Esophagus squamous epithelium (tissue), 5 donors: ENCODE results near the gene SRSF3. TPM values are rescaled to one million over a fixed set of nuclear protein-coding genes. Genes with fewer than 3 reads are reported as not detected.

Experiments
- DNase-seq: peaks from one replicate; lab custom pipeline; 2025; lab: John Stamatoyannopoulos, UW
- H3K27ac ChIP-seq, 4 donors: fragments of 200-600 bp; sonication (generic); one replicate each; pipeline ENCODE4 v1.5.1; 2016 to 2019; ENCODE audit warnings: mild to moderate bottlenecking in 1 of 4
- H3K27me3 ChIP-seq, 4 donors: fragments of 200-600 bp; sonication (generic); 1 replicate in 3 of 4; 2 replicates in 1 of 4; pipeline versions ENCODE4 v1.5.1 to v1.6.0; 2017 to 2021; ENCODE audit warnings: antibody characterized with exemption in 1 of 4
- H3K36me3 ChIP-seq, 3 donors: fragments of 200-600 bp; sonication (generic); one replicate each; pipeline ENCODE4 v1.5.1; 2016 to 2019
- H3K4me1 ChIP-seq, 3 donors: fragments of 200-600 bp; sonication (generic); one replicate each; pipeline ENCODE4 v1.5.1; 2017 to 2019
- H3K4me3 ChIP-seq, 4 donors: fragments of 200-600 bp; sonication (generic); 1 replicate in 3 of 4; 2 replicates in 1 of 4; pipeline ENCODE4 v1.5.1; 2016 to 2019; ENCODE audit warnings: mild to moderate bottlenecking in 2 of 4, moderate library complexity in 1 of 4
- H3K9me3 ChIP-seq, 3 donors: fragments of 200-600 bp; sonication (generic); one replicate each; pipeline ENCODE4 v1.5.1; 2016 to 2019
- CTCF ChIP-seq, 6 experiments: fragments of 450-650 bp in 4 of 6; fragments of 200-600 bp in 2 of 6; sonication (generic) in 2 of 6; IDR thresholded peaks; one replicate each; pipeline ENCODE4 v1.5.1; 2016 to 2019; ENCODE audit warnings: antibody characterized with exemption in 6 of 6, mild to moderate bottlenecking in 4 of 6, moderate library complexity in 4 of 6
- POLR2A ChIP-seq, 4 donors: fragments of 450-650 bp; IDR thresholded peaks; one replicate each; pipeline ENCODE4 v1.6.1; 2017; ENCODE audit warnings: antibody characterized with exemption in 4 of 4, mild to moderate bottlenecking in 4 of 4, moderate library complexity in 3 of 4
- WGBS, 2 donors: methylation state at CpG; one replicate each; pipeline ENCODE4 v1.1.5; 2018; 5-methylcytosine and 5-hydroxymethylcytosine counted together
- intact Hi-C: fragments of 100-400 bp; cut with DNase I; formaldehyde crosslinking; loops from one replicate; pipeline ENCODE4 v1.15.0; 2022
- total RNA-seq, 4 donors: library from RNA; depleted of rRNA; stranded (reverse); fragments of >200 nt; gene quantifications; one replicate each; pipeline ENCODE4 v1.1.0, GENCODE V29; 2016
- donor health status: DM: yes; HTN: yes; CAD: no.

Gene SRSF3
- total RNA-seq, 4 donors from 2014 or later: 111 to 213 (median 185) TPM

- no peak for TF ChIP-seq CTCF (IDR thresholded peaks at IDR 0.05)
- TF ChIP-seq POLR2A (IDR thresholded peaks at IDR 0.05): no peak
- Histone ChIP-seq H3K27ac (peak overlapping the region in 3 of 4 donors; percentile 27 to 39 (median 39)), H3K4me3 (no peak overlapping the region), H3K9me3 (no peaks in the 10 kb centered on the region), H3K27me3 (no peaks in the 10 kb centered on the region), H3K36me3 (no peaks in the 10 kb centered on the region), H3K4me1 (peaks cover 6 to 40% (median 18%) of the 10 kb centered on the region in 3 donors)
- intact Hi-C loops: no loop called here
- WGBS, 2 donors: 76 to 90% methylated on average over 3 to 7 of the region's 7 CpGs
- DNase-seq: no peak
These were observed 17.6 kb upstream of the SRSF3 start for GRCh38 chr6:36576578-36576977.

GRCh38 chr6:36577301-36577700 is 16.9 kb upstream of the SRSF3 start:
- intact Hi-C loops: no loop called here

GRCh38 chr6:36578030-36578429 is 16.1 kb upstream of the SRSF3 start:
- 83 to 89% methylated on average over 5 of the region's 5 CpGs for WGBS, 2 donors
- peaks cover 6 to 40% (median 18%) of the 10 kb centered on the region in 3 donors for H3K4me1 ChIP-seq
- no peaks in the 10 kb centered on the region for H3K27me3 ChIP-seq

More at GRCh38 chr6:36577301-36577700, 16.9 kb upstream of the SRSF3 start:
- Histone ChIP-seq H3K36me3 (no peaks in the 10 kb centered on the region), H3K4me3 (no peak overlapping the region), H3K27me3 (no peaks in the 10 kb centered on the region), H3K9me3 (no peaks in the 10 kb centered on the region), H3K27ac (peak overlapping the region in 2 of 4 donors; percentile 27 to 39), H3K4me1 (peaks cover 6 to 40% (median 18%) of the 10 kb centered on the region in 3 donors)
- DNase-seq: no peak
- TF ChIP-seq CTCF (IDR thresholded peaks at IDR 0.05) (no peak), POLR2A (IDR thresholded peaks at IDR 0.05) (no peak)
- 13 to 21% methylated on average over 2 of the region's 2 CpGs for WGBS, 2 donors

GRCh38 chr6:36578431-36578830 is 15.7 kb upstream of the SRSF3 start:
- Histone ChIP-seq H3K36me3 (no peaks in the 10 kb centered on the region), H3K27ac (peak overlapping the region in 2 of 4 donors; percentile 2 to 88), H3K4me1 (peaks cover 6 to 40% (median 18%) of the 10 kb centered on the region in 3 donors), H3K9me3 (no peaks in the 10 kb centered on the region), H3K27me3 (no peaks in the 10 kb centered on the region), H3K4me3 (no peak overlapping the region)
- intact Hi-C loops: no loop called here
- TF ChIP-seq CTCF (IDR thresholded peaks at IDR 0.05) (no peak), POLR2A (IDR thresholded peaks at IDR 0.05) (no peak)
- 90% methylated on average over 4 of the region's 4 CpGs for WGBS, 2 donors
- no peak for DNase-seq

More at GRCh38 chr6:36578030-36578429, 16.1 kb upstream of the SRSF3 start:
- intact Hi-C loops: no loop called here
- Histone ChIP-seq H3K4me3 (no peak overlapping the region), H3K36me3 (no peaks in the 10 kb centered on the region), H3K9me3 (no peaks in the 10 kb centered on the region), H3K27ac (peak overlapping the region in 2 of 4 donors; percentile 2 to 88)
- TF ChIP-seq POLR2A (IDR thresholded peaks at IDR 0.05) (no peak), CTCF (IDR thresholded peaks at IDR 0.05) (no peak)
- no peak for DNase-seq

GRCh38 chr6:36580184-36580526 is 14.0 kb upstream of the SRSF3 start:
- no peak for TF ChIP-seq CTCF (IDR thresholded peaks at IDR 0.05)
- no peak for TF ChIP-seq POLR2A (IDR thresholded peaks at IDR 0.05)
- WGBS, 2 donors: 70 to 80% methylated on average over 8 of the region's 8 CpGs

More at GRCh38 chr6:36580184-36580526, 14.0 kb upstream of the SRSF3 start:
- DNase-seq: no peak
- H3K36me3 ChIP-seq: no peaks in the 10 kb centered on the region
- H3K27ac ChIP-seq: peak overlapping the region; percentile 57 to 88 (median 78)
- peaks cover 6 to 40% (median 18%) of the 10 kb centered on the region in 3 donors for H3K4me1 ChIP-seq
- H3K27me3 ChIP-seq: no peaks in the 10 kb centered on the region
- H3K4me3 ChIP-seq: peak overlapping the region in 1 of 4 donors; percentile 13
- H3K9me3 ChIP-seq: no peaks in the 10 kb centered on the region
- intact Hi-C loops: no loop called here
